ENCODE measurements around the gene ANKIB1. TPM values are rescaled to one million over a fixed set of nuclear protein-coding genes. Genes with fewer than 3 reads are reported as not detected.

The ANKIB1 gene
- total and polyA plus RNA-seq, 2 donors from 2014 or later: 10.7 to 59.0 TPM

DNA sequence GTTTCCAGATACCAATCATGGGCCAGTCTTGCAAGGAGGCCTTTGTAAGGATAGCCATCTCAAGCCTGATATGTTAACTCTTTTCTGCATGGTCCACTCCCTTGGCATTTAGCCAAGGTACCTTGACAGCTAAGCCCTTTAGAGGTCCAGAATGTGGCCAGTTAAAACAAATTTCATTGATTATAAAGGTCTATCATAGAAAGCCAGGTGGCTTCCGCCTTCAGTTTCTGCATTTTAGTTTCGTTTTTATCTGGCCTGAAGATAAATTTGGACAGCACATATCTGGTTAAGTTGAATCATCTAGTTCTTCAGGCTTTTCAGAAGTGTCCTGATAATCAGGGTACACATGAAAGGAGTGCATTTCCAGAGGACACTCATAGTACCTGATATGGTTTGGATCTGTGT is 30.7 kb downstream of the ANKIB1 start:
- no peaks in the 10 kb centered on the region for H3K27me3 ChIP-seq (ENCODE audit: control insufficient read depth, insufficient read depth, low read length)
- no peak overlapping the region for H3K4me3 ChIP-seq (ENCODE audit: low read length in 3 of 3)
- no peak overlapping the region for H3K9ac ChIP-seq (ENCODE audit: low read length in 3 of 3)
- H3K9me3 ChIP-seq (ENCODE audit: control insufficient read depth in 2 of 3, insufficient read depth in 1 of 3, low read length in 3 of 3): no peaks in the 10 kb centered on the region
- FAIRE-seq (no peak), DNase-seq (no peak)
- H3K27ac ChIP-seq (ENCODE audit: low read depth in 2 of 2, low read length in 2 of 2): no peak overlapping the region
- H3K36me3 ChIP-seq (ENCODE audit: control insufficient read depth in 2 of 3, insufficient read depth in 3 of 3, low read length in 3 of 3): no peaks in the 10 kb centered on the region
- H3K4me1 ChIP-seq (ENCODE audit: control insufficient read depth in 2 of 3, insufficient read depth in 2 of 3, low read depth in 1 of 3, low read length in 3 of 3): peaks cover 0 to 7% (median 0%) of the 10 kb centered on the region in 3 donors
- TF ChIP-seq, protein P1, sequence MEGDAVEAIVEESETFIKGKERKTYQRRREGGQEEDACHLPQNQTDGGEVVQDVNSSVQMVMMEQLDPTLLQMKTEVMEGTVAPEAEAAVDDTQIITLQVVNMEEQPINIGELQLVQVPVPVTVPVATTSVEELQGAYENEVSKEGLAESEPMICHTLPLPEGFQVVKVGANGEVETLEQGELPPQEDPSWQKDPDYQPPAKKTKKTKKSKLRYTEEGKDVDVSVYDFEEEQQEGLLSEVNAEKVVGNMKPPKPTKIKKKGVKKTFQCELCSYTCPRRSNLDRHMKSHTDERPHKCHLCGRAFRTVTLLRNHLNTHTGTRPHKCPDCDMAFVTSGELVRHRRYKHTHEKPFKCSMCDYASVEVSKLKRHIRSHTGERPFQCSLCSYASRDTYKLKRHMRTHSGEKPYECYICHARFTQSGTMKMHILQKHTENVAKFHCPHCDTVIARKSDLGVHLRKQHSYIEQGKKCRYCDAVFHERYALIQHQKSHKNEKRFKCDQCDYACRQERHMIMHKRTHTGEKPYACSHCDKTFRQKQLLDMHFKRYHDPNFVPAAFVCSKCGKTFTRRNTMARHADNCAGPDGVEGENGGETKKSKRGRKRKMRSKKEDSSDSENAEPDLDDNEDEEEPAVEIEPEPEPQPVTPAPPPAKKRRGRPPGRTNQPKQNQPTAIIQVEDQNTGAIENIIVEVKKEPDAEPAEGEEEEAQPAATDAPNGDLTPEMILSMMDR (IDR thresholded peaks at IDR 0.05; ENCODE audit: borderline replicate concordance, extremely low read depth, insufficient read depth): no peak
- intact Hi-C loops (cut with DNase I): no loop called here

DNA sequence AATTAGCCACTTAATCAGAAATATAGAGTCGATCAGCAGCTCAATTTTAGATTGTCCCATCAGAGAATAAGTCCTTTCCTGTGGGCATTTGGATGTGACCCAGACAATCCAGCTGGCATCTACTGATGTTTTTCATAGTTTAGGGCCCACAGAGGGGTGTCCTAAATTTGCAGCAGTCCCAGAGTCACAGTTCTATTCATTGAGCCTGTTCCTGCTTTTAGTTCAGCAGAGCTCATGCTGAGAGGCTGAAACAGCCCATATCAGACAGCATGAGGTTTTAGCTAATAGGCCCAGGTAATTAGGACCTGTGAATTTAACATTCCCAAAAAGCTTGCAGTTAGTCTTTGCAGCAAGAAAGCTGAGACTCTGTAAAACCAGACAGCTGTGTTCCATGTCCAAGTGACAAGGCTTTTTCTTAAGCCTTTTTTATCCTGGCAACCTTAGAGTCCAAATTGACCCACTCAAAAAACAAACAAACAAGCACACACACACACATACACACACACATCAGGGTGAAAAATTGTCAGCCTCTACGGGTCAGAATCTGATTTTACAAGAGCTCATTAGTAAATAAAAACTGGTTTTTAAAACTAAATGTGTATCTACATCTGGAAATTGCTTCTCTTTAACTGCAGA is 33.7 kb downstream of the ANKIB1 start:
- H3K27me3 ChIP-seq (ENCODE audit: control insufficient read depth, insufficient read depth, low read length): no peaks in the 10 kb centered on the region
- peaks cover 0 to 7% (median 0%) of the 10 kb centered on the region in 3 donors for H3K4me1 ChIP-seq (ENCODE audit: control insufficient read depth in 2 of 3, insufficient read depth in 2 of 3, low read depth in 1 of 3, low read length in 3 of 3)
- FAIRE-seq (no peak), DNase-seq (peak in 1 of 5 donors; percentile 37)
- H3K36me3 ChIP-seq (ENCODE audit: control insufficient read depth in 2 of 3, insufficient read depth in 3 of 3, low read length in 3 of 3): no peaks in the 10 kb centered on the region
- no peaks in the 10 kb centered on the region for H3K9me3 ChIP-seq (ENCODE audit: control insufficient read depth in 2 of 3, insufficient read depth in 1 of 3, low read length in 3 of 3)
- no peak overlapping the region for H3K27ac ChIP-seq (ENCODE audit: low read depth in 2 of 2, low read length in 2 of 2)
- no peak overlapping the region for H3K4me3 ChIP-seq (ENCODE audit: low read length in 3 of 3)
- TF ChIP-seq, protein P1 (IDR thresholded peaks at IDR 0.05; ENCODE audit: borderline replicate concordance, extremely low read depth, insufficient read depth): no peak
- no peak overlapping the region for H3K9ac ChIP-seq (ENCODE audit: low read length in 3 of 3)
- intact Hi-C loops (cut with DNase I): no loop called here

DNA sequence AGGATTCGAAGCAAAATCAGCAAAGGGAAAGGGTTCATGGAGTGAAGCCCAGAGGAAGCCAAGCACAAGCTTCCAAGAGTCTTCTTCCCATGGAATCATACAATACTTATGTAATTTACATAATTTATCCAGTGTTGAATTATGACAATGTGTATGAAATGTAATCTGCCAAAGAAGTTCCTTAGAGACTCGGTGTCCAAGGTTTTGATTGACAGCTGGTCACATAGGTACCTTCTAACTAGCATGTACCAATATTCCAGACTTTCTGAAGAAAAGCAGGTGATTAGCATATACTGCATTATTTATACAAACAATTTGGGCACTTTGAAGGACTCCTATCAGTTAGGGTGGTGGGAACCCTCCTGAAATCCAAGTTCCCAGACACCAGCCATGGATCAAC is 35.3 kb downstream of the ANKIB1 start:
- intact Hi-C loops (cut with DNase I): no loop called here

More for the DNA sequence above, 35.3 kb downstream of the ANKIB1 start:
- Histone ChIP-seq H3K36me3 (ENCODE audit: control insufficient read depth in 2 of 3, insufficient read depth in 3 of 3, low read length in 3 of 3) (no peaks in the 10 kb centered on the region), H3K27ac (ENCODE audit: low read depth in 2 of 2, low read length in 2 of 2) (no peak overlapping the region), H3K9me3 (ENCODE audit: control insufficient read depth in 2 of 3, insufficient read depth in 1 of 3, low read length in 3 of 3) (no peaks in the 10 kb centered on the region), H3K4me1 (ENCODE audit: control insufficient read depth in 2 of 3, insufficient read depth in 2 of 3, low read depth in 1 of 3, low read length in 3 of 3) (peaks cover 0 to 7% (median 0%) of the 10 kb centered on the region in 3 donors), H3K9ac (ENCODE audit: low read length in 3 of 3) (no peak overlapping the region), H3K4me3 (ENCODE audit: low read length in 3 of 3) (no peak overlapping the region), H3K27me3 (ENCODE audit: control insufficient read depth, insufficient read depth, low read length) (no peaks in the 10 kb centered on the region)
- TF ChIP-seq, protein P1 (IDR thresholded peaks at IDR 0.05; ENCODE audit: borderline replicate concordance, extremely low read depth, insufficient read depth): no peak
- no peak for DNase-seq
- no peak for FAIRE-seq

Measured in kidney (tissue), 14 donors.